Activated CD4-positive, alpha-beta T cell treated with anti-CD3 and anti-CD28 coated beads, Interleukin-2, Interleukin-6, amounts not matched to agents 100 ng/mL and 50 ng/mL, durations not matched to agents 16 hours and 8 hours (primary cell): ENCODE data around the gene AFAP1L1.
"Not testable (repeated sequence)": the region's sequence is repeated elsewhere in the genome, so short reads cannot be mapped to it uniquely, and the experiment has no call there.

Source experiments
- DNase-seq: peaks from one replicate; pipeline ENCODE4 v3.0.0-alpha.2; 2020

Gene AFAP1L1

GRCh38 chr5:149376104-149376503 is 104.4 kb downstream of the AFAP1L1 start:
- no peak for DNase-seq

GRCh38 chr5:149376711-149377447 is 105.2 kb downstream of the AFAP1L1 start:
- no peak for DNase-seq

GRCh38 chr5:149378241-149378820 is 106.7 kb downstream of the AFAP1L1 start:
- no peak for DNase-seq

- no peak for DNase-seq
Measured at GRCh38 chr5:149379177-149379761, 107.6 kb downstream of the AFAP1L1 start, which contains the start of gene IL17B. Gene IL17B, minus strand, starts transcription at chr5:149379292. Its CDS starts 67 bp downstream, at chr5:149379225.

- DNase-seq = no peak
Measured at GRCh38 chr5:149379818-149380374, 108.2 kb downstream of the AFAP1L1 start.

- DNase-seq = no peak
Measured at GRCh38 chr5:149380466-149381121, 108.9 kb downstream of the AFAP1L1 start.

- no peak for DNase-seq
Measured at GRCh38 chr5:149381261-149381985, 109.8 kb downstream of the AFAP1L1 start.

- peak; percentile 79 for DNase-seq
Measured at GRCh38 chr5:149381986-149382338, 110.3 kb downstream of the AFAP1L1 start.

- DNase-seq = no peak
Measured at GRCh38 chr5:149382517-149383220, 111.0 kb downstream of the AFAP1L1 start.

- no peak for DNase-seq
Measured at GRCh38 chr5:149383399-149383798, 111.7 kb downstream of the AFAP1L1 start.

GRCh38 chr5:149386166-149386565 is 114.5 kb downstream of the AFAP1L1 start:
- no peak for DNase-seq

GRCh38 chr5:149387081-149387631 is 115.5 kb downstream of the AFAP1L1 start:
- no peak for DNase-seq

- no peak for DNase-seq
Measured at GRCh38 chr5:149387982-149388381, 116.3 kb downstream of the AFAP1L1 start.

GRCh38 chr5:149388498-149389190 is 117.0 kb downstream of the AFAP1L1 start:
- DNase-seq = no peak

- no peak for DNase-seq
Measured at GRCh38 chr5:149389552-149390495, 118.2 kb downstream of the AFAP1L1 start.

- not testable (repeated sequence) for DNase-seq
Measured at GRCh38 chr5:149391076-149391475, 119.4 kb downstream of the AFAP1L1 start.
